GM19193 (cell line): ENCODE measurements around the gene MAD2L2.
A peak's percentile ranks its signal among the peaks of the same experiment; 100 is the strongest.

ENCODE experiments used
- POLR2A ChIP-seq: IDR thresholded peaks from 4 replicates; pipeline ENCODE4 v1.6.1; 2011; ENCODE audit not compliant: insufficient read depth, insufficient read length; ENCODE audit errors: extremely low read depth

The MAD2L2 gene

DNA sequence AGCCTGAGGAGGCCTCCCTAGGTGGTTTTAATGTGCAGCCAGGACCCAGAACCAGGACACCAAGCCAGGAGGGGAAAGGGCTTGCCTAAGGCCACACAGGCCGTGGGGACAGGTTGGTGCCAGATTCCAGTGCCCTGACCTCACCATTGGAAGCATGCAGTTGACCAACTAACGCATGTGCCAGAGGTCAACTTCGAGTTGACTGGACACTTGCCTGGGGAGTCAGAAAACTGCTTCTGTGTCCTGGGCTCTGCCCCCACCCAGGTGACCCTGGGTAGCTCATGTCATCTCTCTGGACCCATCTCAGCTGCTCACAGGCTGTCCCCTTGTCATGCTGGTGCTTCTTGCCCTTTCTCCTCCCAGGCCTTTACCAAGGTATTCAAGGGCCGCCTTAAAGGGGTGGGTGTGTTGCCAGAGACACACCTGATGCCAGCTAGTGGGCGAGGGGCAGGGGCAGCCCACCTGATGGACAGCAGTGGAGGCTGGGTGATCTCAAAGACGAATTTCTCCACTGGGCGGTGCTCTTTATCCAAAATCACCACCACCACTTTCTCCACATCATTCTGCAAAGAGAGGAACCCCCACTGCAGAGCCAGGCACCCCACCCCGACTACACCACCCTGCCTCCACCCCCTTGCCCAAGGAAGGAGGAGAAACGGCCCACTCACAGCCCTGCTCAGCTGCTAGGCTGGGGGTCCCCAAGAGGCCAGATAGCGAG is 4.4 kb downstream of the MAD2L2 start:
- no peak for TF ChIP-seq POLR2A

GRCh38 chr1:11675325-11675724 is 5.6 kb downstream of the MAD2L2 start:
- no peak for TF ChIP-seq POLR2A

GRCh38 chr1:11674488-11674887 is 6.5 kb downstream of the MAD2L2 start:
- TF ChIP-seq POLR2A, result no peak

GRCh38 chr1:11673089-11673769 is 7.7 kb downstream of the MAD2L2 start:
- no peak for TF ChIP-seq POLR2A

GRCh38 chr1:11671544-11672286 is 9.2 kb downstream of the MAD2L2 start:
- TF ChIP-seq POLR2A, result no peak

DNA sequence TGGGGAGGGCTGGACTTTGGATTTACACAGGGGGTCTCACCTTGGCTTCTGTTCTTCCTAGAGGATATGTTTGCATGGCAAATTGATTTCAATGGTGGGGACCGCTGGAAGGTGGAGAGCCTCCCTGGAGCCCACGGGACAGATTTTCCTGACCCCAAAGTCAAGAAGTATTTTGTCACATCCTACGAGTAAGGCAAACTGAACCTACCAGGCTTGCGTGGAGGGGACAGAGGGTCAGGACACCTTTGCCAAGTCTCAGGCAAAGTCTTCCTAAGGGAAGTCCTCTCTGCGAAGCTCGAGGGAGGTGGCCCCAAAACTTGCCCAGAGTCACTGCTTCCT is 9.8 kb downstream of the MAD2L2 start:
- TF ChIP-seq POLR2A, result no peak

DNA sequence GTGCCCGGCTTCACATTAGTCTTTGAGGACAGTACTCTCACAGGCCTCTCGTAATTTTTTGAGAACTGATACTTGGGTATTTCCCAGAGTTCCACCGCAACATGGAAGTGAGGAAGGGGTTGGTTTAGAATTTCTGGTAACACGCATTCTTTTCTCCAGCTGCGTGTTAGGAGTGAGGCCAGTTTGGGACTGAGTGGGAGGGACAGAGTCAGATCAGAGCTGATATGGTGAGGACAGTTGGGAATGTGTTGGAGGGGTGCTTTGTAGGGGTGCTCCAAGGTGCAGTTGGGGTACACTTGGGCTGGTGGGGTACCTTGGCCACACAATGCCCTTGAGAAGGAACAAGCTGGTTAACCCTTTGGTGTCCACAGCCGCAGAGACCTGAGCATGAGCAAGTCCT is 10.2 kb downstream of the MAD2L2 start:
- peak; percentile 8 for TF ChIP-seq POLR2A

DNA sequence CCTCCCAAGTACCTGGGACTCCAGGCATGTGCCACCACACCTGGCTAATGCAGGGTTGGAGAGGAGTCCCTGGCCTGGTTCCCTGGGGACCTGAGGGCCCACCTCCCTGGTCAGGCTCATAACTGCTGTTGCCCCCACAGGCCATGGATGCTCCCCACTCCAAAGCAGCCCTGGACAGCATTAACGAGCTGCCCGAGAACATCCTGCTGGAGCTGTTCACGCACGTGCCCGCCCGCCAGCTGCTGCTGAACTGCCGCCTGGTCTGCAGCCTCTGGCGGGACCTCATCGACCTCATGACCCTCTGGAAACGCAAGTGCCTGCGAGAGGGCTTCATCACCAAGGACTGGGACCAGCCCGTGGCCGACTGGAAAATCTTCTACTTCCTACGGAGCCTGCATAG is 12.4 kb downstream of the MAD2L2 start:
- TF ChIP-seq POLR2A, result no peak

DNA sequence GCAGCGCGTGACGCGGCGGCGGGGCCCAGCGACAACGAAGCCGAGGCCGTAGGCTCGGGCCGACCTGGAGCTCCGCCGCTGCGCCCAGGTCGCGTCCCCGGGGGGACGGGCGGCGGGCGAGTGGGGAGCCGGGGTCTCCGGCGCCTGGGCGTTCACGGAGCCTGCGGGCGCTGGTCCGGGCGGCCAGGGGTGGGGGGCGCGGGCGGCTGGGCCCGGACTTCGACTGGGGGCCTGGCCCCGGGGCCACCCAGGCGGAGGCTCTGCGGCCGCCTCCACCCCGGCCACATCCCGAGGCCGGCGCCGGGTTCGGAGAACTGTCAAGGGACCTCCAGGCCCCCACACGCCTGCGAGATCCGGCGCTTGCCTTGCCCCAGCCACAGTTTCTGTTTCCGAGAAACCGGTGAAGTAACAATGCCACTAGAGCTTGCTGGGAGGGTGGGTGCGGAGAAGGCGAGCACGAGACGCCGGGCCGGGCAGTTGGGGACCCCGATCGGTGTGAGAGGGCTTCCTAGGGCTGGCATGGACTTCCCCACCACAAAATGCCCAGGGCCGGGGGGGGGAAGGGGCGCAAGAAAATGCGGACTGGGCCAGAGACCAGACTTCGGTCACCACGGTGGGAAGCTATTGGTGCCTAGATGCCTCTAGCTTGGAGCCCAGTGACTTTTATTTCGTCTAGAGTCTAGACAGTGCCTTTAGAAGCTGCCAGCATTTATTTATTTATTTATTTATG is 16.4 kb downstream of the MAD2L2 start:
- TF ChIP-seq POLR2A, result peak; percentile 54

GRCh38 chr1:11661103-11661502 is 19.8 kb downstream of the MAD2L2 start:
- no peak for TF ChIP-seq POLR2A

DNA sequence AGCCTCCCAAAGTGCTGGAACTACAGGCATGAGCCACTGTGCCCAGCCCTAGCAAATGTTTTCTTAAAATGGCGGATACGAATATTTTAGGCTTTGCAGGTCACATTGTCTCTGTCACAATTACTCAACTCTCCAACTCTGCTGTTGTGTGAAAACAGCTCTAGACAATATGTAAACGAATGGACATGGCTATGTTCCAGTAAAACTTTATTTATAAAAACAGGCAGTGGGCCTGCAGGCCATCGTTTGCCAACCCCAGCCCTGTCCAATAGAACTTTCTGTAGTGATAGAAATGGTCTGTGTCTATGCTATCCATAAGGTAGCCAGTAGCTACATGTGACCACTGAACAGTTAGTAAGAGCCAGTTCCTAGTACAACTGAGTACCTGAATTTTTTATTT is 21.2 kb downstream of the MAD2L2 start:
- no peak for TF ChIP-seq POLR2A

- no peak for TF ChIP-seq POLR2A
These were observed 22.4 kb downstream of the MAD2L2 start for GRCh38 chr1:11658542-11658941.

DNA sequence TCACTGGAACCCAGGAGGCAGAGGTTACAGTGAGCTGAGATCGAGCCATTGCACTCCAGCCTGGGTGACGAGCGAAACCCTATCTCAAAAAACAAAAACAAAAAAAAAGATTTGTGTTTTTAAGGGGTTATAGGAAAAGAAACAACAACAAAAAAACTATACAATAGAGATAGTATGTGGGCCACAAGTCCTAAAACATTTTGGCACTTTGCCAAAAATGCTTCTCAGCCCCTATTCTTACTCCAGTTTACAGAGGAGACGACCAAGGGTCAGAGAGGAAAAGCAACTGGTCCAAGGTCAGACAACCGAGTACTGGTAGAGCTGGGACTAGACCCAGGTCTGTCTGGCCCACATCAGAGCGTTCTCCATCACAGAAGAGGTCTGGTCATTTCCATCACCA is 23.3 kb downstream of the MAD2L2 start:
- no peak for TF ChIP-seq POLR2A

DNA sequence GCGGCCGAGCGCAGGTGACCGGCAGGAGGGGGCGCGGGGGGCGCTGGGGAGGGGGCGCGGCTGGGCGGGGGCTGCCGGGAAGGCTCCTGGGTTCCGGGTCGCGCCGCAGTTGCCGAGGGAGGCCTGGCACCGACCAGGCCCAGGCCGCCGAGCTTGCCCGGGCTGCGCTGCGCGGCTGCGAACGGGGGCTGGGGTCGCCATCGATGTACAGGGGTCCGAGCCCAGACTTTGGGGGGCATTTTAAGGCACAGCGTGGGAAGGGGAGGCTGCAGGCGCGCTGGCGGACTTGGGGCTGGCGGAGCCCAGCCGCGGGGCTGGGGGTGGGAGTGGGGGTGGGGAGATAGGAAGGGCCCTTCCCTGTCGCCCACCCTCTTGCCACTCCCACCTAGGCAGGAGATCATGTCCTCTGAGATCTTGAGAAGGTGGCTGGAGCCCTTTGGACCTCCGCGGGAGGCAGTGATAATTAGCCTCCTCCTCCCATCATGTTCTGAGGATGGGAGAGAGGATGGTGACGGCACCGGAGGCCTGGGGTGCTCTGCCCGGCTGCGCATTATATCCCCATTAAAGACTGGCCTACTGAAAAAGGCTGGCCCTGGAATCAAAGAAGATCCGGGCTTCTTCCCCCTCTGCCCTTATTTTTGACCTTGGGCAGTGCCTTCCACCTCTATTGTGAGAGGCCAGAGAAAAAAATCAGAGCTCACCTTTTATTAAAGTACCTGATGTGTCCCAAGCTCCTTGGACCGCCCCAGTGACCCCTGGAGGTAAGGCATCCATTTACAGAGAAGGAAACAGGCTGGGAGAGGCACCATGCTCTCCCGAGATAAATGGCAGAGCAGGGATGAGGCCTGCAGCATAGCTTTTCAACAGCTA is 25.8 kb downstream of the MAD2L2 start:
- TF ChIP-seq POLR2A, result no peak
